GM20431 (cell line): ENCODE results near the gene CNDP2.

Experiments
- in situ Hi-C: fragments of 300-500 bp; cut with MseI, MboI; formaldehyde crosslinking; loops from one replicate; pipeline ENCODE4 v1.15.0; 2020; ENCODE audit warnings: low sequenced_read_pairs; ENCODE audit not compliant: unreplicated experiment

The CNDP2 gene

GRCh38 chr18:74468547-74469061, 27.6 kb upstream of the CNDP2 start:
- in situ Hi-C loops = no loop called here

GRCh38 chr18:74472312-74472711, 23.9 kb upstream of the CNDP2 start:
- in situ Hi-C loops = no loop called here

DNA sequence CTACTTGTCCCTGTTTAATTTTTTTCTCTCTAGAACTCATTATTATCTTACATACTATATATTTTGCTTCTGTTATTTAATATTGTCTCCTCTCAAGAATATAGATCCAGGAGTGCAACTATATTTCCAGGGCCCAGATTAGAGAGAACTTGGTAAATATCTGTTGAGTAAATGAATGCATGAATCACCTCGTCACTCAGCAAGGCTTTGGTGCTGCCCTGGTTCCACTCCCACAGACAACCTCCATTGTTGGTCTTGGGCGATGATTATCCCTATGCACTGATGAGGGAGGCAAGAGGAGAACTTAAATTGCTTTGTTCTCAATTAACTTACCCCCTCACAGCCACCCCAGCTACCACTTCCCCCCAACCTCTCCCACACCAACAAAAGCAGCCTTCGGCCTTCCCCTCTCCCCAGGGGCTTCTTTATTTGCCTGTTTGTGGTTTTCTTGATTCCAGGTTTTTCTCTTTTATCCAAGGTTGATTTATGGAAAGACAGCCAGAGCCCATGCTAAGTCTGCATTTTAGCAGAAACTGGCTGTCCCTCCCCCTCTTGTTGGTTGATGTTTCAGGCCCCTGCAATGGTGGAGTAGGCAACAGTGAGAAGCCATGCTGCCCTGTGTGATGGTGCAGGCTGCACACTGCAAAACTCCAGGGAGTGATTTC, 22.1 kb upstream of the CNDP2 start:
- in situ Hi-C loops = no loop called here

GRCh38 chr18:74476140-74476539, 20.0 kb upstream of the CNDP2 start:
- in situ Hi-C loops = no loop called here

GRCh38 chr18:74477771-74478170, 18.4 kb upstream of the CNDP2 start:
- in situ Hi-C loops = no loop called here

- in situ Hi-C loops = no loop called here
Observed at GRCh38 chr18:74478316-74478715, 17.8 kb upstream of the CNDP2 start.

DNA sequence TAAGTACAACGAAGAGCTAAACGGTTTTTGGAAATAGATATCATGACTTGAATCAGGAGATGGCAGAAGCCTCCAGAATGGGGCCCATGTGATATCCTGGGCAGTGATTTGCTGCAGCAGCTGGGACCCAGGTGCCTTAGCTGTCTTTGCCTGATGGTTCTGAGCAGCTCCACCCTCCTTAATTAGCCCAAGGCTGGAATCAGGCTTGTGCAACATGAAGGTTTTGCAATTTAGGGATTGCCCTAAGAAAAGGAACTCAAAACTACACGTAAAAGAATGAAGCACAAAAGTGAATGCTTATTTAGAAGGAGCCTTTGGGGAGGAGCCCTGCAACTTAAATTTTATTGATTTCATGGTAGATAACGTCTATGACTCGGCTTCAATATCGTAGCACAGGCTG, 17.3 kb upstream of the CNDP2 start:
- in situ Hi-C loops = no loop called here

DNA sequence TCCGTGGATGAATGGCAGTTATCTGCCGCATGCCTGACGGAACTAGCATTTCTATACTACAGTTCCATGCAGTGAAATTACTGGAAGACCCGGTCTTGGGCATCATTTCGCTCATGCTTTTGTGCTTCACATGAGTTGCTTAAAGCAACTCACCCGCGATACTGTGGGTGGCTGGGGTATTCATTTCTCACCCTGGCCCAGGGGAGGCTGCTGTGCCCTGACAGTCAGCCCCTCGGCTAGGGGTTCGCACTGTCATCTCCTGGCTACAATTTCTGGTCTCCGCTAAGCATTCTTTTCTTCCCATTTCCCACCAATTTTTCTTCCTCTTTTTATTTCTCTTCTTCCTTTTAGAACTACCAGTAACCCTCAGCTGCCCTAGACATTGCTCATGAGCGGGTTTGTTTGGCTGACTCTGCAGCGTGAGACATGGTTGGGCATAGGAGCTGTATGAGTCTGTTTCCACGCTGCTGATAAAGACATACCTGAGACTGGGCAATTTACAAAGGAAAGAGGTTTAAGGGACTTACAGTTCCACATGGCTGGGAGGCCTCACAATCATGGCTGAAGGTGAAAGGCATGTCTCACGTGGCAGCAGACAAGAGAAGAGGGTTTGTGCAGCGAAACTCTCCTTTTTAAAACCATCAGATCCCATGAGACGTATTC, 16.5 kb upstream of the CNDP2 start:
- in situ Hi-C loops = no loop called here

DNA sequence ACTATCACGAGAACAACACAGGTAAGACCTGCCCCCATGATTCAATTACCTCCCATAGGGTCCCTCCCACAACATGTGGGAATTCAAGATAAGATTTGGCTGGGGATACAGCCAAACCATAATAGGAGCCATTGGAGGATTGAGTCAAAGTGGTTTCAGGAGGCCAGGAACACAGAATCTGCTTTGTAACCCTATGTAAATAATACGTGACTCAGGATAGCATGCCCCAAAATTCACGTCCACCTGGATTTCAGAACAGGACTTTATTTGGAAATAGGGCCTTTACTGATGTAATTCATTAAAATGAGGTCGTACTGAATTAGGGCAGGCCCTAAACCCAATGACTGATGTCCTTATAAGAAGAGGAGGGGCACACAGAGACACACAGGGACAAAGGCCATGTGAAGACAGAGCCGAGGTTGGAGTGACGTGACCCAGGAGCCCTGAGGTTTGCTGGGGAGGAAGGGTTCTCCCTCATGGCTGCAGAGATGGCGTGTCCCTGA, 16.0 kb upstream of the CNDP2 start:
- in situ Hi-C loops = no loop called here

- in situ Hi-C loops = no loop called here
Observed at GRCh38 chr18:74482697-74483096, 13.5 kb upstream of the CNDP2 start.

DNA sequence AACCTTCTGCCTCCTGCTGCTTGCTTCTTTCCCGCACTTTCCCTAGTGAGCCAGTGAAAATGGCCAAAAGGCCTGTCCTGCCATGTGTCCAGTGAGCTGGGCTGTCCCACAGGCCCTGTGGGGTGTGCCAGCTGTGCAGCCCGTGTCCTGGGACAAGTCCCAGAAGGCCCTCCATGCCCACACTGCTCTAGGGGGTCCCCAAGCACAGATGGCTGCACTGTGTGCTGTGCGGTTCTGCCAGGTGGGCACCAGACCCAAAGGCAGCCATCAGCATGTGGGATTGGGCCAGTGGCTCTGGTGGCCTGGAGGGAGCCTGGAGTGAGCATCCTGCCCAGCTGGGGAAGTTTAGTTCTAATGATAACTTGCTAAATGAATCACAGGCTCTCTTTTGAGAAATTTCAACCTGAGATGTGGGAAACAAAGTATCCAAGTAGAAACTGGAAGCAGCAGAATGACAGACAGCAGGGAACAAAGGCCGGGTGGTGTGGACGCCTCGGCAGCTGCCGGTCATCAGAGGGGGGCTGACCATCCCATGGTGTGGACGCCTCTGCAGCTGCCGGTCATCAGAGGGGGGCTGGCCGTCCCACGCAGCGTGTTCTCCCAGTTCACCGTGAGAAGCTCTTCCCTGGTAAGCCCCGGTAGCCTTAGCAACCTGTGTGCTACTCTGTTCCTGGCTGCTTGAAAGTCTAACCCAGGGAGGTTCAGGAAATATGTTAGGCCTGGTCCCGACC, 9.9 kb upstream of the CNDP2 start:
- in situ Hi-C loops = no loop called here

GRCh38 chr18:74488354-74488753, 7.8 kb upstream of the CNDP2 start:
- in situ Hi-C loops = no loop called here

DNA sequence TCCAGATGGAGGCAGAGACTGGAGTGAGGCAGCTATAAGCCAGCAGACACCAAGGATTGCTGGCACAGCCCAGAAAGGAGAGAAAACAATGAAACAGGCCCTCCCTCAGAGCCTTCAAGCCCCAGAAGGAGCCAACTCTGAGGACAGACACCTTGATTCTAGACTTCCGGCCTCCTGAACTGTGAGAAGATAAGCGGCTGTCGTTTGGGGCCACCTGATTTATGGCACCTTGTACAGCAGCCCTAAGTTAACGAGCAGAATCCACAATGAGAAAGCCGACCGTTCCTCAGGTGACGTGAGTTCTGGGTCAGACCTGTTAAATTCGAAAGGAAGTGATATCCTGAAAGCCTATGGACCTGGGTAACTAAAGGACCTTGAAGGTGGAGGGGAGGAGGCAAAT, 7.3 kb upstream of the CNDP2 start:
- in situ Hi-C loops = no loop called here

- in situ Hi-C loops = no loop called here
Observed at GRCh38 chr18:74489676-74490075, 6.5 kb upstream of the CNDP2 start.

DNA sequence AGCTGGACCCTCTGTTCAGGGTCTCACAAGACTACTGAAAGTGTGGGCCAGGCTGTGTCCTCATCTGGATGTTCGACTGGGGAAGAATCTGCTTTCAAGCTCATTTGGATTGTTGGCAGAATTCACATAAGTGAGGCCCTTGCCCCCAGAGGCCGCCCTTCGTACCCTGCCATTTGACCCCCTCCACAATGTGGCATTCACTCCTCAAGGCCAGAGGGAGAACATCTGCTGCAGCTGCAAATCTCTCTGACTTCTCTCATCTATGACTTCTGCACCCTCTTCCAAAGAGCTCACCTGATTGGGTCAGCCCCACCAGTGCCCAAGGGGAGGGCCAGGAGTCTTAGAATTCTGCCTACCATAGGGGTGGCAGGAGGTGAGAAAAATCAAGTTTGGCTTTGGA, 3.9 kb upstream of the CNDP2 start:
- in situ Hi-C loops = no loop called here

DNA sequence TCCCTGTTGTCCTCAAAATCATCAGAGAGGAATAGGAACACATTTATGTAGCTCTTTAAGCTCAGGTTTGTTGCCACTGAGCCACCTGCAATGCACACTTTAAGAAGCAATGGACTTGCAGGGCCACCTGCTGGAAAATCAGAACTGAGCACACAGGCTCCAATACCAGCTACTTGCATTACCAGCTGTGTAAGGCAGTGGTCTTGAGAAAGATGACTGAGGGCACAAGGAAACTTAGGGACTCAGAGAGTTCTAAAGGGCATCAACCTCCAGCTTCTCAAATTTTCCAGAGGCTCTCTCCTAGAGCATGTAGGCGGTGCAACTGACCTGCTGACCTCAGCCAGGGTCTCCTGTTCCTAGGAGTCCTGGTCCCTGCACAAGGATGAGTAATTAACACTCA, 2.5 kb upstream of the CNDP2 start:
- in situ Hi-C loops = no loop called here

DNA sequence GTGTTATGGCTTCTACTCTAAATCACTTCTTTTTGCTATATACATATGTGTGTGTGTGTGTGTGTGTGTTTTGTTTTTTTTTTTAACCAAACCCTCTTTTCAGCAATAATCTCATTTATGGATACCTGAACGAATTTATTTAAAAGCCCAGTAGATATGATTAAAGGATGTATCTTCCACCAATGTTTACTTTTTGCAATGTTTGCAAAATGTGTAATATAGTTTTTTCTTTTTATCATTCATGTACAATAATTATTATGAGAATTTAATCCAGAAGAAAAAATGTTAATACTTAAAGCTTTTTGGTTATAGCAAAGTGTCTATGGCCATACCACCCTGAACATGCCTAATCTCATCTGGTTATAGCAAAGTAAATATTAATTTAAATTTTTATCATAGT, 1.6 kb upstream of the CNDP2 start:
- in situ Hi-C loops = no loop called here

DNA sequence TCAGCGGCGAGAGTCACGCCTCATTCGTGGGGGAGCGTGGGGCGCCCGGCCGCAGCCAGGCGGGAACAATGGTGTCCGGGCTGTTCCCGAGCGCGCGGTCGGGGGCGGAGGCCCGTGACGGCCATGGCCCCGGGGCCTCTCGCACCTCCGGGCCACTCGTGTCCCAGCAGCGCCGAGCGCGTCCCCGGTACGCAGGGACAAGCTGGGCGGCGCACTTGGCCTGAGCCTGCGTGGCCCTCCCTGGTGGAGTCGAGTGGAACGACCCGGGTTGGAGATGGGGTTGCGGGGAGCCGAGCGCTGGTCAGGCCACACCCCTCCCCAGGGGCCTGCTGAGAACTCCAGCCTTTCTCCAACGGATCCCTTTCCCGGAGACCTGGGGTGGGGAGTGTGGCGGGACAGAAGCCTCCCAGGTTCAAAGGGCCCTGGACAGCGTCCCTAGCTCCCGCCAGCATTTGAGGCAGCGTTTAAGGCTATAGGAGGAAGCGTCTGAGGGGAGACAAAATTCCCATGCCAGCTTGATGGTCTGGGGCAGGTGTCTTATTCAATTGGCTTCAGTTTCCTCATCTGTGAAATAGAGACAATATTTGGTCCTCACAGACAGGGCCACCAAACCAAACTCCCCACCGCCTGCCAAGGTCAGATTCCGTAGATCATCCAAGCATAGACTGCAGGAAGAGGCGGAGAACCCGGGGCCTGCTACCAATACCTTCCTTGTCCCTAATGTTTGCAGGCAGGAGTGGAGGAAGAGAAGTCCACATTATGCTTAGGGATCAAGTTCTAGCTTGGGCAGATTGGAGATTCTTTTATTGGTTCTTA, 553 bp downstream of the CNDP2 start:
- in situ Hi-C loops = no loop called here

DNA sequence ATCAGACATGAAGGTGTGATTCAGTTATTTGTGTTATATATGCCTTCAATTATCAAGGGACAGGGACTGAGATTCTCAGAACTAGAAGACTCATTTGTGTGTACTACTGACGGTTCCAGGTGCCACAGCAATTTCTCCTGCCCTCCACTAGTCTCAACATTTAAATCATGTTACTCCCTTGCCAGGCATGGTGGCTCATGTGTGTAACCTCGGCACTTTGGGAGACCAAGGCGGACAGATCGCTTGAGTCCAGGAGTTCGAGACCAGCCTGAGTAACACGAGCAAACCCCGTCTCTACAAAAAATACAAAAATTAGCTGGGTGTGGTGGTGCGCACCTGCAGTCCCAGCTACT, 1.1 kb downstream of the CNDP2 start:
- in situ Hi-C loops = no loop called here

- in situ Hi-C loops = no loop called here
Observed at GRCh38 chr18:74497778-74498177, 1.6 kb downstream of the CNDP2 start.
